Mesodermal cell (in vitro differentiated cells): Measurements from ENCODE around the gene FHAD1.

Experiments used
- H3K27ac ChIP-seq: 2 replicates; pipeline ENCODE4 v1.7.0; 2013; ENCODE audit warnings: mild to moderate bottlenecking, low read depth, low read length, moderate library complexity; ENCODE audit not compliant: severe bottlenecking
- H3K36me3 ChIP-seq: 2 replicates; pipeline ENCODE4 v1.7.1; 2013; ENCODE audit warnings: mild to moderate bottlenecking, low read length, moderate library complexity; ENCODE audit not compliant: control insufficient read depth, insufficient read depth
- H3K4me1 ChIP-seq: one replicate; pipeline ENCODE4 v1.7.1; 2013; ENCODE audit warnings: mild to moderate bottlenecking, low read length; ENCODE audit not compliant: insufficient read depth, control insufficient read depth, poor library complexity, severe bottlenecking
- H3K4me3 ChIP-seq: 2 replicates; pipeline ENCODE4 v1.7.0; 2013; ENCODE audit warnings: low read length, control low read depth, mild to moderate bottlenecking; ENCODE audit not compliant: insufficient read depth, poor library complexity, severe bottlenecking; ENCODE audit errors: extremely low read depth
- H3K9me3 ChIP-seq: 2 replicates; pipeline ENCODE4 v1.7.1; 2013; ENCODE audit warnings: mild to moderate bottlenecking, low read length, moderate library complexity; ENCODE audit not compliant: control insufficient read depth
- WGBS, 2 experiments: methylation state at CpG; one replicate each; pipeline ENCODE4 v1.1.5; 2013; ENCODE audit warnings: missing lambda C conversion rate in 2 of 2; ENCODE audit not compliant: insufficient coverage in 2 of 2; 5-methylcytosine and 5-hydroxymethylcytosine counted together

Gene FHAD1

GRCh38 chr1:15308621-15309027 is 61.6 kb downstream of the FHAD1 start:
- H3K9me3 ChIP-seq: no peaks in the 10 kb centered on the region
- no peak overlapping the region for H3K4me3 ChIP-seq
- H3K4me1 ChIP-seq: no peaks in the 10 kb centered on the region
- 86 to 95% methylated on average over 6 of the region's 6 CpGs for WGBS, 2 experiments
- no peaks in the 10 kb centered on the region for H3K36me3 ChIP-seq
- no peak overlapping the region for H3K27ac ChIP-seq

GRCh38 chr1:15309687-15310086 is 62.7 kb downstream of the FHAD1 start:
- no peaks in the 10 kb centered on the region for H3K9me3 ChIP-seq
- no peak overlapping the region for H3K4me3 ChIP-seq
- H3K27ac ChIP-seq: no peak overlapping the region
- 82 to 84% methylated on average over 8 to 9 of the region's 10 CpGs for WGBS, 2 experiments
- no peaks in the 10 kb centered on the region for H3K4me1 ChIP-seq
- H3K36me3 ChIP-seq: no peaks in the 10 kb centered on the region

GRCh38 chr1:15310544-15310943 is 63.5 kb downstream of the FHAD1 start:
- Histone ChIP-seq H3K36me3 (no peaks in the 10 kb centered on the region), H3K27ac (no peak overlapping the region), H3K4me3 (no peak overlapping the region), H3K9me3 (no peaks in the 10 kb centered on the region), H3K4me1 (no peaks in the 10 kb centered on the region)
- WGBS, 2 experiments: 83 to 90% methylated on average over 6 of the region's 7 CpGs

GRCh38 chr1:15311122-15311822 is 64.2 kb downstream of the FHAD1 start:
- Histone ChIP-seq H3K27ac (no peak overlapping the region), H3K4me1 (no peaks in the 10 kb centered on the region), H3K36me3 (no peaks in the 10 kb centered on the region), H3K4me3 (no peak overlapping the region), H3K9me3 (no peaks in the 10 kb centered on the region)
- WGBS, 2 experiments: 91% methylated on average over 10 of the region's 13 CpGs

GRCh38 chr1:15311880-15312279 is 64.9 kb downstream of the FHAD1 start:
- Histone ChIP-seq H3K4me1 (no peaks in the 10 kb centered on the region), H3K4me3 (no peak overlapping the region), H3K36me3 (no peaks in the 10 kb centered on the region), H3K27ac (no peak overlapping the region), H3K9me3 (no peaks in the 10 kb centered on the region)
- WGBS, 2 experiments: 98% methylated on average over 6 of the region's 7 CpGs

GRCh38 chr1:15312626-15313411 is 65.8 kb downstream of the FHAD1 start:
- Histone ChIP-seq H3K9me3 (no peaks in the 10 kb centered on the region), H3K4me1 (no peaks in the 10 kb centered on the region), H3K4me3 (no peak overlapping the region), H3K27ac (no peak overlapping the region), H3K36me3 (no peaks in the 10 kb centered on the region)
- WGBS, 2 experiments: 93% methylated on average over 11 of the region's 16 CpGs

- H3K4me3 ChIP-seq: no peak overlapping the region
- 93 to 94% methylated on average over 19 to 23 of the region's 26 CpGs for WGBS, 2 experiments
- H3K27ac ChIP-seq: no peak overlapping the region
- H3K4me1 ChIP-seq: no peaks in the 10 kb centered on the region
- no peaks in the 10 kb centered on the region for H3K9me3 ChIP-seq
- no peaks in the 10 kb centered on the region for H3K36me3 ChIP-seq
Measured at GRCh38 chr1:15314328-15315281, 67.6 kb downstream of the FHAD1 start.

GRCh38 chr1:15315815-15316214 is 68.8 kb downstream of the FHAD1 start:
- no peak overlapping the region for H3K4me3 ChIP-seq
- no peaks in the 10 kb centered on the region for H3K36me3 ChIP-seq
- WGBS, 2 experiments: 79 to 83% methylated on average over 5 to 6 of the region's 7 CpGs
- H3K9me3 ChIP-seq: no peaks in the 10 kb centered on the region
- no peaks in the 10 kb centered on the region for H3K4me1 ChIP-seq
- H3K27ac ChIP-seq: no peak overlapping the region

GRCh38 chr1:15316510-15316909 is 69.5 kb downstream of the FHAD1 start:
- Histone ChIP-seq H3K9me3 (no peaks in the 10 kb centered on the region), H3K27ac (no peak overlapping the region), H3K4me1 (no peaks in the 10 kb centered on the region), H3K36me3 (no peaks in the 10 kb centered on the region), H3K4me3 (no peak overlapping the region)
- 36 to 38% methylated on average over 1 of the region's 1 CpG for WGBS, 2 experiments

GRCh38 chr1:15320267-15320666 is 73.2 kb downstream of the FHAD1 start:
- no peaks in the 10 kb centered on the region for H3K36me3 ChIP-seq
- peaks cover 11% of the 10 kb centered on the region for H3K4me1 ChIP-seq
- 92 to 100% methylated on average over 4 of the region's 5 CpGs for WGBS, 2 experiments
- H3K4me3 ChIP-seq: no peak overlapping the region
- no peak overlapping the region for H3K27ac ChIP-seq
- no peaks in the 10 kb centered on the region for H3K9me3 ChIP-seq
